ENCODE measurements around the gene NSMF. TPM values are rescaled to one million over a fixed set of nuclear protein-coding genes. Genes with fewer than 3 reads are reported as not detected.

The NSMF gene
- total RNA-seq, 1 donor from 2014 or later = 52.5 TPM

DNA sequence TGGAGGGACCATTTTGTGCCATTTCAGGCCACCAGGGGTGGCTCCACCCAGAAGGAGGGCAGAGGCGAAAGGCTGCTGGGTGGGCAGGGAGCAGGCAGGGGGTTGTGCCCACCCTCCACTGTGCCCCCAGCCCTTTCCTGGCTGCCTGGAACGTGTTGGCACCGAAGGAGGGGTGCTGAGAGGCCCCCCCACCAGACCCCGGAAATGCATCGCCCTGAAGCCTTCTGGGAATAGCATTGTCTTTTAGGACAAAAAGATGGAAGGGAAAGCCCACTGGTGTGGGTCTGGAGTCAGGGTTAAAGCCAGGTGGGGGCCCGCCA lies 30.9 kb downstream of the NSMF start:
- Histone ChIP-seq H3K4me3 (ENCODE audit: low read depth, low read length) (no peak overlapping the region), H3K27me3 (ENCODE audit: control insufficient read depth, insufficient read depth, low read length) (peaks cover 33% of the 10 kb centered on the region), H3K36me3 (ENCODE audit: control insufficient read depth, insufficient read depth, low read length) (no peaks in the 10 kb centered on the region)
- DNase-seq (ENCODE audit: low read depth) = no peak
- TF ChIP-seq, protein P1, sequence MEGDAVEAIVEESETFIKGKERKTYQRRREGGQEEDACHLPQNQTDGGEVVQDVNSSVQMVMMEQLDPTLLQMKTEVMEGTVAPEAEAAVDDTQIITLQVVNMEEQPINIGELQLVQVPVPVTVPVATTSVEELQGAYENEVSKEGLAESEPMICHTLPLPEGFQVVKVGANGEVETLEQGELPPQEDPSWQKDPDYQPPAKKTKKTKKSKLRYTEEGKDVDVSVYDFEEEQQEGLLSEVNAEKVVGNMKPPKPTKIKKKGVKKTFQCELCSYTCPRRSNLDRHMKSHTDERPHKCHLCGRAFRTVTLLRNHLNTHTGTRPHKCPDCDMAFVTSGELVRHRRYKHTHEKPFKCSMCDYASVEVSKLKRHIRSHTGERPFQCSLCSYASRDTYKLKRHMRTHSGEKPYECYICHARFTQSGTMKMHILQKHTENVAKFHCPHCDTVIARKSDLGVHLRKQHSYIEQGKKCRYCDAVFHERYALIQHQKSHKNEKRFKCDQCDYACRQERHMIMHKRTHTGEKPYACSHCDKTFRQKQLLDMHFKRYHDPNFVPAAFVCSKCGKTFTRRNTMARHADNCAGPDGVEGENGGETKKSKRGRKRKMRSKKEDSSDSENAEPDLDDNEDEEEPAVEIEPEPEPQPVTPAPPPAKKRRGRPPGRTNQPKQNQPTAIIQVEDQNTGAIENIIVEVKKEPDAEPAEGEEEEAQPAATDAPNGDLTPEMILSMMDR (IDR thresholded peaks at IDR 0.05; ENCODE audit: insufficient read depth, low read length, poor library complexity, severe bottlenecking) = no peak

DNA sequence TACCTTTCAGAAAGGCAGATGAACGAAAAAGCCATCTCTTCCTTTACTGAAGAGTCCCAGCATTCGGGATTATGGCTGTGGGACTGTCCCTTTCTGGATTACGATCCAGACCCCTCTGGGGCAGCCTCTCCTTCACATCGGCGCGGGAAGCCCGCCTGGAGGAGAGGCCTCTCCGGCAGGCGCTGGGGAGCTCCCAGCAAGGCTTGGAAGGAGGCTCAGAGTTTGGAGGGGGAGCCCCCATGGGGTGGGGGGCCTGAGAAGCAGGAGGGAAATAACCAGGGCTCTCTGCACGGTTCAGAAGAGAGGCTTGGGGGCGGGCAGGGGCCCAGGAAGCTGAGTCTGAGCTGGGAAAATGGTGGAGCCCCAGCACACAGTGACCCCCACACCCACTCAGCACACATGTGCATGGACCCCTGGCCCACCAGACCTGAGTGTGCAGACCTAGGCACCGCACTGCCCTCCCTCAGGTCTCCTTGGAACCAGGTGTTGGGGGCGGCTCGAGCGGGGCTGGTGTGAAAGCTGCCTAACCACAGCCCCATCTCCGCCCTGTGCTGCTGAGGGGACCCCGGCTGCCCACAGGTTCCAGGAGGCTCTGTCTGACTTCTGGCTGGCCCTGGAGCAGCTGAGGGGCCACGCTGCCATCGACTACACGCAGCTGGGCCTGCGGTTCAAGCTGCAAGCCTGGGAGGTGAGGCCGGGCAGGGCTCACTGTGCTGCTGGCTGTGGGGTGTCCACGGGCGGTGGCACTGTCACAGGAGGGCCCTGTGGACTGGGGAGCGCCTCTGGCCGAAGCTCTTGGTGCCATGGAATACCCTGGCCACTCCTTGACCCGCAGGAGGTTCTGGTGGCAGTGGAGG lies 31.5 kb downstream of the NSMF start:
- no peak overlapping the region for H3K4me3 ChIP-seq (ENCODE audit: low read depth, low read length)
- H3K36me3 ChIP-seq (ENCODE audit: control insufficient read depth, insufficient read depth, low read length) = no peaks in the 10 kb centered on the region
- peaks cover 29% of the 10 kb centered on the region for H3K27me3 ChIP-seq (ENCODE audit: control insufficient read depth, insufficient read depth, low read length)
- TF ChIP-seq, protein P1 (IDR thresholded peaks at IDR 0.05; ENCODE audit: insufficient read depth, low read length, poor library complexity, severe bottlenecking) = no peak
- DNase-seq (ENCODE audit: low read depth) = no peak

DNA sequence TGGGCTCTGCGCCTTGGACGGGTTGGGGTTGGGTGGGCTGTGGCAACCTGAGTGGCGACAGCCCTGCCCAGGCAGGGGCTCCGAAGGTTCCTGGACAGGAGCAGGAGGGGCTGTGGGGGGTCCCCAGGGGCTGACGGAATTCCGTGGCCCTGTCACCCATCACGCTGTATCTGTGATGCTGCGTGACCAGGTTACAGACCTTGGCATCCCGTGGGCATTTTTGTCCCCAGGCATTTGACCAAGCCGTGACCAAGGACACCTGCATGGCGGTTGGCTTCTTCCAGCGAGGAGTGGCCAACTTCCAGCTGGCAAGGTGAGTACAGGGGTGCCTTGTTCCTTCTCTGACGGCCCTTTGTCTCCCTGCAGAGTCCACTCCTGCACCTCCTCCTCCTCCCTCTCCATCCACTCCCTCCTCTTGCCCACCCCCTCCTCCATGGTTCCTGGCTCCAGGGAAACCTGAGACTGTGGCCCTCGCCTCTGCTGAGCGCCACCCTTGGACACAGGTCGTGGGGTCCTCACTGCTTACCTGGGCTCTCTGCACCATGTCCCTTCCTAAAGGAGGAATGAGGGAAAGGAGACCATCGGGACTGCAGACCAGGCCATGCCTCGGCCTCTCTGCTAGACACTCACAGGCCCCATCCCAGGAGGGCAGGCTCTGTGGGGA lies 33.0 kb downstream of the NSMF start:
- TF ChIP-seq, protein P1 (IDR thresholded peaks at IDR 0.05; ENCODE audit: insufficient read depth, low read length, poor library complexity, severe bottlenecking) = no peak
- Histone ChIP-seq H3K36me3 (ENCODE audit: control insufficient read depth, insufficient read depth, low read length) (no peaks in the 10 kb centered on the region), H3K4me3 (ENCODE audit: low read depth, low read length) (no peak overlapping the region), H3K27me3 (ENCODE audit: control insufficient read depth, insufficient read depth, low read length) (peaks cover 19% of the 10 kb centered on the region)
- no peak for DNase-seq (ENCODE audit: low read depth)

DNA sequence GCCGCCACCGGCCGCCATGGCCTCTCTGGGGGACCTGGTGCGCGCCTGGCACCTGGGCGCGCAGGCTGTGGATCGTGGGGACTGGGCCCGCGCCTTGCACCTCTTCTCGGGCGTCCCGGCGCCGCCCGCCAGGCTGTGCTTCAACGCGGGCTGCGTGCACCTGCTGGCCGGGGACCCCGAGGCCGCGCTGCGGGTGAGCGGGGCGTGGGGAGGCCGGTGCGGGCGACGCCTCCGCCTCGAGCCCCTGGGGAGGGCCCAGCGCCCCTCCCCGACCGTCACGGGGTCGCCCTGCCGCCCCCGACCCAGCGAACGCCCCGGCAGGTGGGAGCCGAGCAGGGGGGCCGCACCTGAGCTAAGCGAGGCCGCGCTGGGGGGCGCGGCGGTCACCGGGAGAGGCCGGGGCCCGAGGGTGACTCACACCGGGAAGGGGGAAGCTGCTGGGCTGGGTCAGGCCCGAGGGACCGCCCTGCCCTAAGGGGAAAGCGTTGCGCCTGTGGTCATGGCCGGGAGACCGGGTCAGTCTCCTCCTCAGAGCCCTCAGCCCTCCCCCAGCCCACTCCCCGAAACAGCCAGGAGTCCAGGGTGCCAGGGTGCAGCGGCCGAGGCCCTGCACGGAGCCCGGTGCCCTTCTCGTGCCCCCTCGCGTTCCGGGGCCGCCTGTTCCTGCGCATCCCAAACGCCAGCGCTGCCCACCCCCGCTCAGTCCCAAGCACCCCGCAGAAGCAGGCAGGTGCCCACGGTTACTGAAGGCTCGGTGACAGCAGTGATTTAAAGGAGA lies 35.4 kb downstream of the NSMF start:
- DNase-seq (ENCODE audit: low read depth) = no peak
- H3K4me3 ChIP-seq (ENCODE audit: low read depth, low read length) = peak overlapping the region; percentile 45

DNA sequence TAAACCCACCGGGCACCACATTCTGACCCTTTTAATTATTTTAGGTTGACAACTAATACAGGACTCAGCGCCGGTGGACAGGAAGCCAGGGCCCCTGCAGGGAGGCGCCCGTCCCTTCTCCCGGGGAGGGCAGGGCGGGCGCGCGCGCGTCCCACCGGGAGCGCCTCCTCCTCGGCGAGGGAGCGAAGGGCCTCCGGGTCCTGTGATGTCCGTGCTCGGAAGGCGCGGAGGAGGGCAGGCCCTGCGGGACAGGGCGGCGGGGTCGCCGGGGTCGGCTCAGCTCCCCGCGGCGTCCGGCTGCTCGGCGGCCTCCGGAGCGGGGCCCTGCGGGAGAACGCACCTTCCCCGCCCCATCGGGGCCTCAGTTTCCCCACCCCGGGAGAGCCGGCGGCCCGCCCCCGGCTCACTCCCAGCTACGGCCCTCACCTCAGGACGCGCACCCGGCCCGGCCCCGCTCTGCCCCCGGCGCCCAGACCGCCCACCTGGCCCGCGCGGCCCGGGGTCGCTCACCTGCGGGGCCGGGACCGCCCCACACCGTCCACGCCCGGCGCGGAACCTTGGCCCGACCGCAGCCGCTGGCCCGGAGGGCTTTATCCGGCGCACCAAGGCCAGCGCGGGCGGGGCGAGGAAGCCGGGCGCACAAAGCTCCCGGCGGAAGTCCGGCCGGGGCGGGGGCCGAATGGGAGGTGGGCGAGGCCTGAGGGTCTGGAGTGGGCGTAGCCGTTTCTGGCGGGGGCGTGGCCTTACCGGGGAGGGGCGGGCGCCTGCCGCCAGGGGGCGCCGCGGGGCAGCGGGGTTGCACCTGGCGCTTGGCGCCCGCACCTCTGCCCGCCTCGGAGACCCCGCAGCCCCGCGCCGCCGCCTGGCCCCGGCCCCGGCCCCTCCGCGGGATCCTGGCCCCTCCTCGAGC lies 36.3 kb downstream of the NSMF start, which contains the start of the genes EXD3 and NOXA1:
TSS of gene EXD3 (minus strand) at position 559 of the 910 bp plus-strand sequence. CDS start 27,805 bp downstream, outside the sequence.
TSS of gene NOXA1 (plus strand) at position 790 of the 910 bp plus-strand sequence. CDS start 137 bp downstream, outside the sequence.
- peak within 1 kb of the TSS; percentile 70 for H3K4me3 ChIP-seq (ENCODE audit: low read depth, low read length)
- peaks cover 2% of the 10 kb centered on the region for H3K27me3 ChIP-seq (ENCODE audit: control insufficient read depth, insufficient read depth, low read length)
- H3K36me3 ChIP-seq (ENCODE audit: control insufficient read depth, insufficient read depth, low read length) = no peaks in the 10 kb centered on the region
- TF ChIP-seq, protein P1 (IDR thresholded peaks at IDR 0.05; ENCODE audit: insufficient read depth, low read length, poor library complexity, severe bottlenecking) = peak; percentile 29
- DNase-seq (ENCODE audit: low read depth) = peak; percentile 44

More for the DNA sequence above, 35.4 kb downstream of the NSMF start:
- no peaks in the 10 kb centered on the region for H3K36me3 ChIP-seq (ENCODE audit: control insufficient read depth, insufficient read depth, low read length)
- TF ChIP-seq, protein P1 (IDR thresholded peaks at IDR 0.05; ENCODE audit: insufficient read depth, low read length, poor library complexity, severe bottlenecking) = no peak
- peaks cover 6% of the 10 kb centered on the region for H3K27me3 ChIP-seq (ENCODE audit: control insufficient read depth, insufficient read depth, low read length)

Data from kidney epithelial cell (primary cell).